Retinal pigment epithelial cell (primary cell): ENCODE measurements around the gene PCDHGB3.
A peak's percentile ranks its signal among the peaks of the same experiment; 100 is the strongest.
"Not testable (repeated sequence)": the region's sequence is repeated elsewhere in the genome, so short reads cannot be mapped to it uniquely, and the experiment has no call there.

Source experiments
- DNase-seq: peaks from one replicate; pipeline ENCODE4 v3.0.0-alpha.2; 2010; ENCODE audit warnings: low read depth
- H3K4me3 ChIP-seq: 2 replicates; pipeline ENCODE4 v1.5.1; 2011; ENCODE audit warnings: mild to moderate bottlenecking, low read length, control low read depth, moderate library complexity
- TF ChIP-seq, protein P1 (sequence below): conservative IDR thresholded peaks from 2 replicates; pipeline ENCODE4 v1.5.1; 2011; ENCODE audit warnings: low read depth, low read length, control low read depth, inconsistent platforms

The PCDHGB3 gene

DNA sequence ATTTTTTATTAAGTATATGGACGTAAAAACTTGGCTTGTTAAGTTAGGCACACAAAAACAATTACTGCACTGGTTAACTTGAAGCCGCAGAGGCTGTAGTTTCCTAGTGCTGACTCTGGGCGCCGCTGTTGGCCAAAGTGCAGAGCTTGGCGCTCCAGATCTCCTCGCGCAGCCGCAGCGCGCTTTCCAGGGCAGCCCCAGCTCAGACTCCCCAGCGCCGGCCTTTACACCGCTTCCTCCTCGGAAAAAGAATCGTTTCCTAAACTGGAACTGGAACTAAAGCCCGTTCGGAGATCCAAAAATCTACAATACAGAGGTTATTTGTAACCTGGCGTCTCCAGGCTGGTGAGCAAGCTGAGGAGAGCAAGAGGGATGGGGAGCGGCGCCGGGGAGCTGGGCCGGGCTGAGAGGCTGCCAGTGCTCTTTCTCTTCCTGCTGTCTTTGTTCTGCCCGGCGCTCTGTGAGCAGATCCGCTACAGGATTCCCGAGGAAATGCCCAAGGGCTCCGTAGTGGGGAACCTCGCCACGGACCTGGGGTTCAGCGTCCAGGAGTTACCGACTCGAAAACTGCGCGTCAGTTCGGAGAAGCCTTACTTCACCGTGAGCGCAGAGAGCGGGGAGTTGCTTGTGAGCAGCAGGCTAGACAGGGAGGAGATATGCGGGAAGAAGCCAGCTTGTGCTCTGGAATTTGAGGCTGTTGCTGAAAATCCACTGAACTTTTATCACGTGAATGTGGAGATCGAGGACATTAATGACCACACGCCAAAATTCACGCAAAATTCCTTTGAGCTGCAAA lies 27.9 kb downstream of the PCDHGB3 start, which contains the start of gene PCDHGB5:
TSS of gene PCDHGB5 (plus strand) at position 192 of the 796 bp plus-strand sequence. CDS start at position 373, 181 bp downstream.
- peak within 1 kb of the TSS; percentile 36 for H3K4me3 ChIP-seq
- DNase-seq = not testable (repeated sequence)
- TF ChIP-seq, protein P1, sequence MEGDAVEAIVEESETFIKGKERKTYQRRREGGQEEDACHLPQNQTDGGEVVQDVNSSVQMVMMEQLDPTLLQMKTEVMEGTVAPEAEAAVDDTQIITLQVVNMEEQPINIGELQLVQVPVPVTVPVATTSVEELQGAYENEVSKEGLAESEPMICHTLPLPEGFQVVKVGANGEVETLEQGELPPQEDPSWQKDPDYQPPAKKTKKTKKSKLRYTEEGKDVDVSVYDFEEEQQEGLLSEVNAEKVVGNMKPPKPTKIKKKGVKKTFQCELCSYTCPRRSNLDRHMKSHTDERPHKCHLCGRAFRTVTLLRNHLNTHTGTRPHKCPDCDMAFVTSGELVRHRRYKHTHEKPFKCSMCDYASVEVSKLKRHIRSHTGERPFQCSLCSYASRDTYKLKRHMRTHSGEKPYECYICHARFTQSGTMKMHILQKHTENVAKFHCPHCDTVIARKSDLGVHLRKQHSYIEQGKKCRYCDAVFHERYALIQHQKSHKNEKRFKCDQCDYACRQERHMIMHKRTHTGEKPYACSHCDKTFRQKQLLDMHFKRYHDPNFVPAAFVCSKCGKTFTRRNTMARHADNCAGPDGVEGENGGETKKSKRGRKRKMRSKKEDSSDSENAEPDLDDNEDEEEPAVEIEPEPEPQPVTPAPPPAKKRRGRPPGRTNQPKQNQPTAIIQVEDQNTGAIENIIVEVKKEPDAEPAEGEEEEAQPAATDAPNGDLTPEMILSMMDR = peak; percentile 56

DNA sequence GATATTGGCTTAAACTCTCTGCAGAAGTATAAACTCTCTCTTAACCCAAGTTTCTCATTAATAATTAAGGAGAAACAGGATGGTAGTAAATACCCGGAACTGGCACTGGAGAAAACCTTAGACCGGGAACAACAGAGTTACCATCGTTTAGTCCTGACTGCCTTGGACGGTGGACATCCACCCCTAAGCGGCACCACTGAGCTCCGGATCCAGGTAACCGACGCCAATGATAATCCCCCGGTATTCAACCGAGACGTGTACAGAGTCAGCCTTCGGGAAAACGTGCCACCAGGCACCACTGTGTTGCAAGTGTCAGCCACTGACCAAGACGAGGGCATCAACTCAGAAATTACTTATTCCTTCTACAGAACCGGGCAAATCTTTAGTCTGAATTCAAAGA lies 28.6 kb downstream of the PCDHGB3 start:
- TF ChIP-seq, protein P1 = no peak
- DNase-seq = no peak
- no peak overlapping the region for H3K4me3 ChIP-seq

DNA sequence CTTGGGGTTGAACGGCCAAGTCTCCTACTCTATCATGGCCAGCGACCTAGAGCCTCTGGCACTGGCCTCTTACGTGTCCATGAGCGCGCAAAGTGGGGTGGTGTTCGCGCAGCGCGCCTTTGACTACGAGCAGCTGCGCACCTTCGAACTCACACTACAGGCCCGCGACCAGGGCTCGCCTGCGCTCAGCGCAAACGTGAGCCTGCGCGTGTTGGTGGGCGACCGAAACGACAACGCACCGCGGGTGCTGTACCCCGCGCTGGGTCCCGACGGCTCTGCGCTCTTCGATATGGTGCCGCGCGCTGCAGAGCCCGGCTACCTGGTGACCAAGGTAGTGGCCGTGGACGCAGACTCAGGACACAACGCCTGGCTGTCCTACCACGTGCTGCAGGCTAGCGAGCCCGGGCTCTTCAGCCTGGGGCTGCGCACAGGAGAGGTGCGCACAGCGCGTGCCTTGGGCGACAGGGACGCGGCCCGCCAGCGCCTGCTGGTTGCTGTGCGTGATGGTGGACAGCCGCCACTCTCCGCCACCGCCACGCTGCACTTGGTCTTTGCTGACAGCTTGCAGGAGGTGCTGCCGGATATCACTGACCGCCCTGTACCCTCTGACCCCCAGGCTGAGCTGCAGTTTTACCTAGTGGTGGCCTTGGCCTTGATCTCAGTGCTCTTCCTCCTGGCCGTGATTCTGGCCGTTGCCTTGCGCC lies 29.7 kb downstream of the PCDHGB3 start:
- no peak overlapping the region for H3K4me3 ChIP-seq
- DNase-seq = no peak
- TF ChIP-seq, protein P1 = no peak

DNA sequence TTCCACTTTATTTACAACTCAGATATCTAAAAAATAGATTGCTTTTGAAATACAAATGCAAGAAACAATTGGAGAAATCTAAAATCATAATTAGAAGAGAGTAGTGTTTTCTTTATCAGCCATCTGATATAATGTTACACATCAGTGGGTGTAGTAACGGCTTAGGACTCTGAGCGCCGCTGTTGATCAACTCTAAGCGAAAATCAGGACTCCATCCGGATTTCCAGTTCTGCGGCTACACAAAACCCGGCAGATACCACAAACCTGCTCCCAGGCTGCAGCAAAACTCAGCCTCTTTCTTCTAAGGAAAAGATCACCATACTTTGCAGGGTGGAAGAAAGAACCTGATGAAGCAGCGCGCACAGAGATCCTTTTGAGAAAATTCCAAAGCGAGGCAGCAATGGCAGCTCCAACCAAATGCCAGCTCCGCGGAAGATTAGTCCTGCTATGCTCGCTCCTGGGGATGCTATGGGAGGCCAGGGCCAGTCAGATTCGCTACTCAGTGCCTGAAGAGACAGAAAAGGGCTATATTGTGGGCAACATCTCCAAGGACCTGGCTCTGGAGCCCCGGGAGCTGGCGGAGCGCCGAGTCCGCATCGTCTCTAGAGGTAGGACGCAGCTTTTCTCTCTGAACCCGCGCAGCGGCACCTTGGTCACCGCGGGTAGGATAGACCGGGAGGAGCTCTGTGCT lies 32.7 kb downstream of the PCDHGB3 start, which contains the start of gene PCDHGA9:
TSS of gene PCDHGA9 (plus strand) at position 226 of the 691 bp plus-strand sequence. CDS start at position 401, 175 bp downstream.
- H3K4me3 ChIP-seq = peak within 1 kb of the TSS; percentile 29
- no peak for DNase-seq
- TF ChIP-seq, protein P1 = peak; percentile 55

DNA sequence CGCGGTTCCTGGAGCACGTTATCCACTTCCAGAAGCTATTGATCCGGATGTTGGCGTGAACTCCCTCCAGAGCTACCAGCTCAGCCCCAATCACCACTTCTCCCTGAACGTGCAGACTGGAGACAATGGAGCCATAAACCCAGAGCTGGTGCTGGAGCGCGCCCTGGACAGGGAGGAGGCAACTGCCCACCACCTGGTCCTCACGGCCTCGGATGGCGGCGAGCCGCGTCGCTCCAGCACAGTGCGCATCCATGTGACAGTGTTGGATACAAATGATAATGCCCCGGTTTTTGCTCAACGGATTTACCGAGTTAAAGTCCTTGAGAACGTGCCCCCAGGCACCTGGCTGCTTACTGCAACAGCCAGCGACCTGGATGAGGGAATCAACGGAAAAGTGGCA lies 33.3 kb downstream of the PCDHGB3 start:
- no peak overlapping the region for H3K4me3 ChIP-seq
- TF ChIP-seq, protein P1 = no peak
- DNase-seq = no peak

DNA sequence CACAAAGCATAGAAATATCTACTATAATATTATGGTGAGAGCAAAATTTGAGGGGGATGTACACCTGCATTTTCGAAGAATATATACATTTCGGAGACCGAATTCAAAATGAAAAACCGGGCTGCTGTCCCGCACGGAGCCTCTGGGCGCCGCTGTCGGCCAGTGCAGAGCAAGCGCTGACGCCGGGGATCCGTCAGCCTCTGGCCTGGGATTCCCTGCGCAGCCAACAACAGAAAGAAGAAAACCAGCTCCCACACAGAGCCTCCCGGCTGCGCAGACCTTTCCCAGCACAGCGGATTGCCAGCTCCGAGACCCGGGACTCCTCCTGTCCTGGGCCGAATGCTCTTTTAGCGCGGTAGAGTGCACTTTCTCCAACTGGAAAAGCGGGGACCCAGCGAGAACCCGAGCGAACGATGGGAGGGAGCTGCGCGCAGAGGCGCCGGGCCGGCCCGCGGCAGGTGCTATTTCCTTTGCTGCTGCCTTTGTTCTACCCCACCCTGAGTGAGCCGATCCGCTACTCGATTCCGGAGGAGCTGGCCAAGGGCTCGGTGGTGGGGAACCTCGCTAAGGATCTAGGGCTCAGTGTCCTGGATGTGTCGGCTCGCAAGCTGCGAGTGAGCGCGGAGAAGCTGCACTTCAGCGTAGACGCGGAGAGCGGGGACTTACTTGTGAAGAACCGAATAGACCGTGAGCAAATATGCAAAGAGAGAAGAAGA lies 37.9 kb downstream of the PCDHGB3 start, which contains the start of gene PCDHGB6:
TSS of gene PCDHGB6 (plus strand) at position 232 of the 716 bp plus-strand sequence. CDS start at position 414, 182 bp downstream.
- H3K4me3 ChIP-seq = peak within 1 kb of the TSS; percentile 42
- TF ChIP-seq, protein P1 = peak; percentile 71
- not testable (repeated sequence) for DNase-seq
